LNCAP (cell line): ENCODE measurements around the gene LNPEP.

Source experiments
- CTCF ChIP-seq: fragments of 450-650 bp; IDR thresholded peaks from 2 replicates; pipeline ENCODE4 v1.5.1; 2017; ENCODE audit warnings: mild to moderate bottlenecking

LNPEP gene

GRCh38 chr5:96952118-96952750, 16.4 kb downstream of the LNPEP start:
- TF ChIP-seq CTCF = no peak

DNA sequence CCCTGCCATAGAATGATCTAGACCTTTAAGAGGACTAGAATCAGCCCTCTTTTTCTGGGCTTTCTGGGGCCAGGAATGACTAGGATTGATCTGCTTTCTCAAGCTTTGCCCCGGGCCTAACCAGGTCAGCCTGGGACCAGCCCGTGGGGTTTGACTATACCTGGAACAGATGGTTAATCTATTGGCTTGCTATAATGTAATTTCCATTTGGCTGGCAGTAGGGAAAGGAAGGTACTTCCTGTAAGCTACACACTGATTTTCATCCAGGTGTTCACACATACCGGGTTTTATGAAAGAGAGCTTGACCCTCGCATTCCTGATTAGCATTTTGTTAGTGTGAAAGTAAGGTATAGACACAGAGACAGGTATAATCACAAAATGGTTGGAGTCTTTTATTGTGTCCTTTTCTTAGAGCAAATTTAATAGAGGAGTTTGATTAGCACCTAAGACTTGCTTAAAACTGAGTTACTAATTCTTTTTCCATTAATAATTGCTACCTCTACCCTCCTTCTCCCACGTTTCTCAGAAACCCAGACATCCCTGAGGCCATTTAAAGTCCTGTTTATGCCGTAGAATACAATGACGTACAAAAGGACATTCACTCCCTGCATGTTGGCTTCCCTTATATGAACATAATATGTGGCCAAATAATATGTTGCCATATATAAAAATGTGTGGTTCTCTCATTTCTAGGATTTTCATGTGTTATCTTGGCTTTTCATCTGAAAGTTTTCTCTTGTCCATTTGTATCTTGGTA, 17.3 kb downstream of the LNPEP start:
- no peak for TF ChIP-seq CTCF

DNA sequence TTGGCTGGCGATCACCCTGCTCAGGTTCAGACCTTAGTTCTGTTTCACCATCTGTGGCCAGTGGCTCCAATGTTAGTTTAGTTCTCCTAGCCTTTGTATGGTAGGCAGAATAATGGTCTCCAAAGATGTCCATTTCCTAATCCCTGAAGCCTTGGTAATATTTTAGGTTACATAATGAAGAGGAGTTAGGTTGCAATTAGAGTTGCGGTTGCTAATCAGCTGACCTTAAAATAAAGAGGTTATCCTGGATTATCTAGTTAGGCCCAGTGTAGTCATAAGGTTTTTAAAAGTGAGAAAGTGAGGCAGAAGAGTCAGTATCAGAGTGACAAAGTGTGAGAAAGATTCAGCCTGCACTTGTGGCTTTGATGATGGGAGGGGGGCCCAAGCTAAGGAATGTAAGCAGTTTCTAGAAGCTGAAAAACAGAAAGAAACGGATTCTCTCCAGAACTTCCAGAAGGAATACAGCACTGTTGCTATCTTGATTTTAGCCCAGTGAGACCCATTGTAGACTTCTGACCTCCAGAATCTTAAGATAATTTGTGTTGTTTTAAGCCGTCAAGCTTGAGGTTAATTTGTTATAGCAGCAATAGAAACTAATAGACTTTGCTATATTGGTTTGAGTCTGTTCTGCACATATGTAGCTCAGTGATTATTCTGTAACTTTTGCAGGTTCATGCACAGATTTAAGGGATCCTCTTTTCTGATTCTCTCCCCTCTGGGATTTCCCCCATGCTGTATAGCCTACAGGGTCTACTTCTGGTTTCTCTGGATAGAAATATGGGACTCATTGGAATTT, 21.6 kb downstream of the LNPEP start:
- no peak for TF ChIP-seq CTCF

- TF ChIP-seq CTCF = no peak
Measured at GRCh38 chr5:96958977-96959376, 23.1 kb downstream of the LNPEP start.

- no peak for TF ChIP-seq CTCF
Measured at GRCh38 chr5:96961053-96961452, 25.2 kb downstream of the LNPEP start.

GRCh38 chr5:96962540-96962991, 26.7 kb downstream of the LNPEP start:
- TF ChIP-seq CTCF = no peak

- TF ChIP-seq CTCF = no peak
Measured at GRCh38 chr5:96963267-96963666, 27.4 kb downstream of the LNPEP start.
